Fibroblast of skin of abdomen (primary cell): ENCODE measurements around the gene MON1A.

Experiments used
- DNase-seq: peaks from one replicate; pipeline ENCODE4 v3.0.0-alpha.2; 2013

The MON1A gene

DNA sequence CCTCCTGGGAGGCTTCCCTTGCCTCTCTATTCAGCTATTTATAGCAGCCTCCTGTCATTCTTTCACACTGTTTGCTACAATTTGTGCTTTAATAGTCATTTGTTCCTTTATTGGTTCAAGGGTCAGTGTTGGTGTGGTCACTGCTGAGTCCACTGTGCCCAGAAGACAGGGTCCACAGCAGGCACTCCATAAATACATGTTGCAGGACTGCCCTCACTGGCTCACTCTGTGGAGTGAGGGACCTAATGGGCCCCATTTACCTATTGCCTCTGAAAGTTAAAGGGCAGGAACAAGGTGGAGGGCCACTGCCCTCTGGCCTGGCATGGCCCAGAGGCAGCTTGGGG, 42.7 kb downstream of the MON1A start:
- DNase-seq: no peak

DNA sequence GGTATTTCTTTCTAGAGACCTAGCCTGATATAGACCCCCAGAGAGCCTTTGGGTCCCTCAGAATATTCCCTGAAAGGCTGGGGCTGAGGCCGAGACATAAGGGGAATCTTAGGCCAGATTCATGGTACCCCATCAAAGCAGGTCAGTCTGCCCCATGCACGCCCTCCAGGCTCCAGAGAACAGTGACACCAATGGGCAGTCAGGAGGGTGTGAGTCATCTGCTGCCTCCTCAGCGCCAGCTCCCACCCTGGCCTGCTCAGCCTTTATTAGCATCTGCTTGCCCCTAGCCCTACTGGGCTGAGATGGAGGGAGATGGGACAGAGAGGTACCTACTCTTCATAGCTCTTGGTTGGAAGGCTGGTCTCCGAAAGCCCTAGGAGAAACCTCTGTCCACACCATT, 45.6 kb downstream of the MON1A start:
- DNase-seq: no peak

DNA sequence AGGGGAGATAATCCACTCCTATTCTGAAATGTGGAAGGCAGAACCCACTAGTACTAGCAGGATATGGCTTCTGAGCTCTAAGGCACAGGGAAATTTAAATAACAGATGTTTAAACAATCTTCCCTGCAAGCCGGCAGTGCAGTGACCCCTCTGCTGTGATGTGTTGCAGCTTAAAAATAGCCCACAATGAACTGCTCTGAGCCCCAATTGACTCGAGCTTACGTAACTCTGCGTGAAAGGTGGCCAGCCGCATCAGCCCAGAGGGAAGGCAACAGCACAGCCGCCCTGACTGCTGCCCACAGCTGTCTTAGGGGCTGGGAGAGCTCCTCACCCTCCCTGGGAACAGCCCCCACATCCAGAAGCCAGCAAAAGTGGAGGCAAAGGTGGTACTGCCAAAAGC, 47.4 kb downstream of the MON1A start:
- no peak for DNase-seq

DNA sequence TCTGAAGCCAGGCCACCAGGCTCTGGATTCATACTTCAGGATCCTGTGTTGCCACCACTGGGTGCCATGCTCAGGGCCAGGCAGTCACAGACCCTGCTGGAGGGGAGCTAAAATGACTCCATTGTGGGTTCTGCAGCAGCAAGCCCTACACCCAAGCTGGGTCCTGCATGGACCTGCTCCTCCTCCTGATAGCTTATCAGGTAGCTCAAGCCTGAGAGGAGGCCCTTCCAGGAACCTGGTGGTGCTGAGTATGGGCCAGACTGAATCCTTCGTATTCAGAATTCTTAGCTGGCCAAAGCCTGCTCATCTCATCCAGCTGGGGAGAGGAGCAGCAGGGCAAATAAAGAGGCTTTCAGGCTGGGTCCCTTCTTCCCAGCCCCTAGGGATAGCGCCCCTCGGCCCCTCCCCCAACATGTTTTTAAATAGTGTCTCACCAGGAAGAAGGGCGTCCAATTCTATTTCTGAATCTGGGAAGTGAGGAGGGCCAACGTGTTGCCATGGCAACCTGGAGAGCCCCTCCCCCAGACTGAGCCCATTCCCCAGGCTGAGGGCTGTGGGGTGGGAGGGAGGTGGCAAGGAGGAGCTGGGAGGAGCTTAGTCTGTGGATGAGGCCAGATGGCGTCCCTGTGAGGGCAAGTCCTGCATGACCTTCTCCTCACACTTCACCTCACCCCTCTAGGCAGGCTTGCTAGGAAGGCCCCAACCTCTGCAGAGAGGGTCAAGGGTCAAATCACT, 48.9 kb downstream of the MON1A start:
- DNase-seq: no peak

DNA sequence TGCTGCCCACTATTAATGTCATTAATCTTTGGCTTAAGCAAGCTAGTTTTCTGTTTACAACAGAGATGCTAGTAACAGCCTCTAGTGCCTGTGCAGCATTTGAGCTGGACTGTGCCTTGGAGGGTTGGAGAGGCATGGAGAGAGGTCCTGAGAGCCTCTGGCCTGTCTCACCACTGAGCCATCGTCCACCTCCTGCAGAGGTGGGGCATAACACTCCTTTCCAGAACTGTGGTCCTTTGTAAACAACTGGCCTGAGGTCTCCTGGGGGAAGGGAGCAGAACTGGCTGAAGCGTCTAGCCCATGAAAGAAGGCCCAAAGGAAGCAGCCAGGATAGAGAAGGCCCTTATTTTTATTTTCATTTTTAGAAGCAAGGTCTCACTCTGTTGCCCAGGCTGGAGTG, 49.9 kb downstream of the MON1A start:
- DNase-seq: no peak

DNA sequence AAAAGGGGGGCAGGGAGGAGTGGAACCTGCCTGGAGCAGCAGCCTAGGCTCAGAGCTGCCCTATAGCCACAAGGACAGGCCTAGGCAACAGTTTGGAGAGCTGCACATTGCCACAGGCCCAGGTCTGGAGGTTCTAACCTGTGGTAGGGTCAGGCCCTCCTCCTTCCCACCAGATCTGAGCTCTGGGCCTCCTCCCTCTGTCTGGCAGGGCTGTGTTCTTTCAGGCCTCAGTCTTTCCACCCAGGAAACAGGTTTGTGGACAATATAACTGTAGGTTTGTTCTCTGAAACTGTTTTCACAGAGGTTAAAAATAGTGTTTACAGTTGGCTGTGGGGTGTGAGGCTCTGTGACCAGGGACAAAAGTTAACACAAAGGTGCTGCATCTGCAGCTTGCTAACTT, 50.9 kb downstream of the MON1A start:
- no peak for DNase-seq

DNA sequence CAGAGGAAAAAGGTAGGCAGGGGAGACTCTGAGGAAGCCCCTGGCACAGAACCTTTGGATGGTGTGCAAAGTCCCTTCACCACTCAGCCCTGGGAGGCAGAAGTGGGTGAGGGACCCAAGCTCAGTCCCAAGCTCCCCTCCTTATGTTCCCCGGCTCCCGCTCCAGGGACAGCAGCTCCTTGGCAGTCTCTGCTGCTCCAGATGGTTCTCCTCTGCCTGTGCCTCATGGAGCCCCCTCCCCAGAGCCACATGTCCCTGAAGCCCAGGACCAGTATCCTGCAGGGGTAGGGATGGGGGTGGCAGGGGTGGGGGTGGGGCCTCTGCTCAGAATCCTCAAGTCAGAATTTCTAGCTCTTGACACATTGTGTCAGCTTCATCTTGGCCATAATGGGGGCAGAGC, 51.9 kb downstream of the MON1A start:
- DNase-seq: no peak

DNA sequence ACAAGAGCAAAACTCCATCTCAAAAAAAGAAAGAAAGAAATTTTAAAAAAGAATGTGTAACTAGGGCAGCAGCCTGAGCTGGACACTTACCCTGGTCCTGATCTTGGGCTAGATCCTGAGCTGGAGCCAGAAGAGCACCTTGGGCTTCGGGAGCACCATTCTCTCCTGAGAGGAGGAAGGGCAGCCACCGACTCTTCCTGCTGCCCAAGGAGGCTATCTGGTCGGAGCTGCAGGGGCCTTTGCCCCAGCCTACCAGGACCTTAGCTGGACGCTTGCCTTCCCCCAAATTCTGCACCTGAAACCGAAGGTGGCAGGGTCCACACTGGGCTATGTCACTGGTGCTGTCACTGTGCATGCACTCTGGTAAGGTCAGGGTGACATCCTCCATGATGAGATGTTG, 53.0 kb downstream of the MON1A start:
- no peak for DNase-seq

DNA sequence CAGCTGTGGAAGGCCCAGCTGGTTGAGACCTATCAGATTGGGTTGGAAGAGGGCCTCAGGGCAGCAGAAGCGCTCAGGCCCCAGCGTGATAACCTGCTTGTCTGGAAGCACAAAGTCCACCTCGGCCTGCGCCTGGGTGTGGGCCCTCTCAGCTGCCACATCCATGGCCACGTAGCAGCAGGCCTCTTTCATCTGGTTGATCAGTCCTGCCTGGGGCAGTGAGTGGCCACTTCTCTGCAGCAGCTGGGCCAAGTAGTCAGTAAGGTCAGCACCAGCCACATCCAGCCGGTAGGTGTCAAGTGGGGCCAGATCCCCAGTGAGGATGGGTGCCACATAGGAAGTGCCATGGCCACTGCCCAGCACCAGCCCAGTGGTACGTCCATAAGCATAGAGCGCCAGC, 56.0 kb downstream of the MON1A start:
- no peak for DNase-seq

DNA sequence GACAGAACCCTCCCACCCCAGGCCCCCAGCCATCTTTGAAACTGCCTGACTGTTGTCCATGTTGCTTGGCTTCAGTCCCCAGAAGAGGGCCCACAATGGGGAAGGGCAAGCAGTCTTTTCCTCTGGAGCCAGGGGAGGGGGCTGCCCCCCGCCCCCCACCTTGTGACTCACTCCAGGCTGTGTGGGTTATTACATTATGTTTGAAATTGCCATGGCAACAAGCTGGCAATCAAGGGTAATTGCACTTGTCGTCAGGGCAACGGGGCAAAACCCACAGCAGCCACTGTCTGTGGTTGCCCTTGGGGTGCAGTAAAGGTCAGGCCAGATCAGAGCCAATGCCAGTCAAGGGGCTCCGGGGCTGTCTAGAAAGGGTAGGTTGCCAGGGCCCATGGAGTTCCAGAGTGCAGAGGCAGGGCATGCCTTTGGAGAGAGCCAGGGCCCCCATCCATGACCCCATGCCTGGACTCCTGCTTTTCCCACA, 56.8 kb downstream of the MON1A start:
- no peak for DNase-seq

DNA sequence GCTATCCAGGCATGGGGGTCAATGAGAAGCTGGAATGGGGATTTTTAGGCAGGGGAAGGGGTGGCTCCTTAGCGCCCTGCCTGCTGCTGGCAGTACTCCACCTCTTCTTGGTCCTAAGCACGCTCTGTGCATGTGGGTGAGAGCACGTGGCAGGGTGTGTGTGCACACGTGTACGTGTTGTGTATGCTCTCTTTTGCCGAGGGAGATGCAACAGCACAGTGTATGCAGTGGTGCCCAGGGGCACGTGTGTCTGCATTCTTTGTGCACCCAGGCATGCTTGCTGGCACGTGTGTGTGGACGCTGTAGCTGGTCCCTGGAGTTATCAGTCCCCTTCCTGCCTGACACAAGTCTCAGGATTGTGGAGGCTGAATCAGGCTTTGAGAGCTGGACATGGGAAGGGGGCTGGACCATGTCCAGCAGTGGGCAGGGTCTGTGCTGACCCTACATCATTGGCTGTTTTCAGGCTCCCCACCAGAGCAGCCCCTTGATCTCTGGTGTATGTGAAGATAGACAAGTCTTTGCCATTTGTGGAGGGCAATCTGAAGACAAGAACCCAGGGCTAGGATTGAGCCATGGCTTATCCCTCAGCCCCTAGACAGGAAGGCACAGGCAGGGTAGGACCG, 58.0 kb downstream of the MON1A start:
- no peak for DNase-seq

DNA sequence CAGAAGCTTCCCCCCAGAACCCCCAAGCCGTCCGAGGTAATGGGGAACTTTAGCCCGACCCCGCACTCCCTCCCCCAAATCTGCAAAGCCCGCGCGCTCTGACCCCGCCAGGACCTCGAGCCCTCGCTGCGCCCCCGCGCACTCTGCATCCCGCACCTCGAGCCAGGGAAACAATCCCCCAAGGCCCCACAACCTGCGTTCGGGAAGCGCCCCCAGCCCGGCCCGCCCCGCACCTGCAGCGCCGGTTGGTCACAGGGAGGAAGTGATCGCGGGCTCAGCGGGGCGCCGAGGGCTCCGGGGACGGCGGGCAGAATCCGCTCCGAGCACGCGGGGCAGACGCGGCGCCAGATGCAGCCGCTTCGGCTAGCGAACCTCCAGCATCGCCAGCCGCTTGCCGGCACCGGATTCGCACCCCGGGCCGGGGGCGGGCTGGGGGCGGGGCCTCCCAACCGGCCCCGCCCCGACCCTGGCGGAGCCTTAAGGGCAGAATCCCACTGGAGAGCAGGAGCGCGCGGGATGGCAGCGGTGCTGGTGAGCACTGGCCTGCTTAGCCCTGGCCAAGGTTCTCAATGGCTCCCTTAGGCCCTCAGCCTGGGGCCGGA, 60.0 kb downstream of the MON1A start, which contains the start of gene CAMKV:
CAMKV (minus strand) TSS at position 382 of the 602 bp plus-strand sequence. CDS start 7,518 bp downstream, outside the sequence.
- DNase-seq: no peak

DNA sequence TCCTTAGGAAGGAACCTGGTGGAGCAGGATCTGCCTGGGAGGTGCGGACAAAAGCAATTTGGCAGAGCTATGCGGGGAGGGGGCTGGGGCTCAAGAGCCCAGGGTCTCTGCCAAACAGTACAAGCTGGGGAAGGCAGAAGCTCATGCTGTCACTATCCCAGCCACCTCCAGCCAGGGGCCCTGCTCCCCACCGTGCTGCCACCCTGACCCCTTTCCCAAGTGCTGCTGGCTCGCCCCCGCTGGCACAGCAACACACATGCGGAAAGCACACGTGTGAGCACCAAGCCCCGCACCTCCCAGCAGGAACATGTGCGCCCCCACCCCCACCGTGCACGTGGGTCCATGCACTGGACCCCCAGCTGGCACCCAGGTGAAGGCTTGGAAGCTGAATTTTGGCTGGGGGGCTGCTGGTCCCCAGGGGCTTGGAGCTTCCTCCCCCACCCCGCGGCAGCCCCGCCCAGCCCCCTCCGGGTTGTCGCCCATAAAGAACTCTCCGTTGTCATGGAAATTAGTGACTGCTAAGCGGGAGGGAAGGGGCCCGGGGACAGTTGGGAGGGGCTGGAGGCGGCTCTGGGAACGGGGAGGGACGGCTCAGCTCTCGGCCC, 60.6 kb downstream of the MON1A start:
- DNase-seq: no peak

DNA sequence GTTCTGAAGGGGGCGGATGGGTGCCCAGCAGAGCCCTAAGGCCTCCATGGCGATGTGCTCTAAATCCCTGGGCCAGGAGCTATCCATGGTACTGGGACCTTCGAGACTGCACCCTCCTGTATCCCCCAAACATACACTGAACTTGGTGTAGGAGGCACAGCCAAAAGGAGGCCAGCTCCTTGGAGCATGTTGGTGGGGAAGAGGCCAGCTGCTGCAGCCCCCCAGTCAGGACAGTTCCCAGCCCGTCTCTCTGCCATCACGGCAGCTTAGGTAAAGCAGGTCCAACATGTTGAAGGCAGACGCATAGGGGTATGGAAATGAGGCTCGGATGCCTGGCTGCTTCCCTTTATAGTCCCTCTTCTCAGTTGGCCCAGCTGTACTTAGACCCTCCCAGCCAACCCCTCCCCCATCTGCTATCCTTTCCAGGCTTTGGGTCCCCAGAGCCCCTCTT, 61.7 kb downstream of the MON1A start:
- DNase-seq: peak; percentile 28

DNA sequence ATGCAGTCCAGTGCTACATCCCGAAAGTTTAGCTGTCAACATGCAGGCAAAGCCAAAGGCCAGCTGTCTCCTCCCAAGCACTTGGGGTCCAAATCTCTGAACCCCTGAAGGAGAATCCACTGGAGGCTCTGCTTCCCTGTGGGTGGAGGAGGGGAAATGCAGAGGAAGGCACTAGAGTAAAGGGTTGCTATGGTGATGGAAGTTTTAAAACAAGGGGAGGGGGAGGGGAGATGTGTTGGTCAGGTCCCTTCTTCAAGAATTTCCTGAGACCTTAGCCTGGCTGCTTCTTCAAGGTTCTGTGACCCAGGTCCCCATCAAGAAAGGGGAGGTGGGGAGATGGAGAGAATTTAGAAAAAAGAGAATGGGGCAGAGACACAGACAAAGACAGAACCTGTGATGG, 62.2 kb downstream of the MON1A start:
- DNase-seq: no peak

DNA sequence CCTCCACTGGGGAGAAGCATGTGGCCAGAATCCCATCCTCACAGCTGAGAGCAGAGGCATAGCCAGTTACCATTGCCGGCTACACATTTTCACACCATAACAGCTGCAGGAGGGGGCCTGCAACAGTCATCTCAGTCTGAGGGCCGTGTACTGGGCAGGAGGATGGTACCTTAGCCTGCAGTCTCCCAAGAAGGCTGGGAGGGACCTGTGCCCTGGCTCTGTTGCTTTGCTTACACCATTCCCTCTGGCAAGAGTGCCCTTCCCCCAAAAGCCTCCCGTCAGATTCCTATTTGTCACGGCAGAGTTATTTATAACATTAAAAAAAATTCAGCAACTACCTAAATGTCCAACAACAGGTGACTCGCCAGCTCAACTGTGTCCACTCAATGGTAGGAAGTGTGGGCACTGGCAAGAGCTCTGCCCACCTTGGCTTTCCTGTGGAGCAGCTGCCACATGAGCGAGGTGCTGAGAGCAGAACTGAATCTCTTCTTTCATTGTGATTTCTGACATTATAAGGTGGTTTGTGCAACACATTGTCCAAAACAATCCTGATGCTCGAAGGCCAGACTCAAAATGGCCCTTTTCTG, 64.3 kb downstream of the MON1A start:
- no peak for DNase-seq

DNA sequence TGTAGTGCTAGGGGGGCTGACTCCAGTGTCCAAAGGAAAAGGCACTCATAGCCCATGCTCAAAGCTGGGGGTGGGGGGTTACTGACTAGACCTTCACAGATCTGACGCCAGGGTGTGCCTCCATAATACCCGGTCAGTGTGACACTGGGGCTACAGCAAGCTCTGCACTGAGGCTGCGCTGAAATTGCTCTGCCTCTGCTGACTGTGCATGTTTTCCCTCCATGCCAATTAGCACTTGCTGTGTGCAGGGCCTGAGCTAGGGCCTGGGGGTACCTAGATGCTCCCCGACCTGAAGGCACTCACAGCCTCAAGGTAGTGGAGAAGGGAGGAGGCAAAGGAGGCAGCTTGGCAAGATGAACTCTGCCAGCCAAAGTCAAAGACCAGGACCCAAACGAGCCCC, 65.1 kb downstream of the MON1A start:
- no peak for DNase-seq

DNA sequence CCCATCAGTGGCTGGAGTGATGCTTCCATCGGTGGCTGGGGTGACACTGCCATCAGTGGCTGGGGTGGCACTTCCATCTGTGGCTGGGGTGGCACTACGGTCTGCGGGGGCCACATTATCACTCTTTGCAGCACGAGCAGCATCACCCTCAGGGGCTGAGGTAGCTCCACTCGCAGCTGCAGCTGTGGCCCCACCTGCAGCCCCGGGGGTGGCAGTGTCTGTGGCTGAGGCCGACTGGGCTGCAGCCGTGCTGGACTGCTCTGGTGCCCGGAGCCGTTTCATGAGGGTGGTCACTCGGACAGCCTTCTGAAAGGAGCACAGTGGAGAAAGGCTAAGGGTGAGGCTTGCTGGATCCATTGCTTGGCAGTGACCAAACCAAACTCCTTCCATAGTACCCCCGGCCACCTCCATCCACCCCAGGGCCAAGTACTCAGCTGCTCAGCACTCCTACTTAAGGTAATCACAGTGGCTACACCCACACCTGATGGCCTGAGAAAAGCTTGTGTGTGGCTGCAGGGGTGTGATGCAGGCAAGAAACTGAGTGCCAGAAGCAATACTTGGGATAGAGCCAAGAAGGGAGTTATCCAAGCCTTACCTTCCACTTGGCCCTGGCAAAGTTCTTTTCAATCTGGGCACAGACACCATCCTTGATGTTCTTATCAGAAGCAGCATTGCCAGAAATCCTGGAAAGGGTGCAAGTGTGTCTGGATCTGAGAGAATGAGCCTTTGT, 69.9 kb downstream of the MON1A start:
- DNase-seq: no peak
